ENCODE measurements around the gene NRG3.

Gene NRG3

GRCh38 chr10:81874875-81875466 lies at the start of gene NRG3:
Gene NRG3, plus strand, starts transcription at chr10:81875194.
- DNase-seq, result peak; percentile 52

GRCh38 chr10:81828251-81828650 lies 46.7 kb upstream of the NRG3 start:
- peak; percentile 7 for DNase-seq

- no peak for DNase-seq
Measured at GRCh38 chr10:81831060-81831459, 43.9 kb upstream of the NRG3 start.

DNA sequence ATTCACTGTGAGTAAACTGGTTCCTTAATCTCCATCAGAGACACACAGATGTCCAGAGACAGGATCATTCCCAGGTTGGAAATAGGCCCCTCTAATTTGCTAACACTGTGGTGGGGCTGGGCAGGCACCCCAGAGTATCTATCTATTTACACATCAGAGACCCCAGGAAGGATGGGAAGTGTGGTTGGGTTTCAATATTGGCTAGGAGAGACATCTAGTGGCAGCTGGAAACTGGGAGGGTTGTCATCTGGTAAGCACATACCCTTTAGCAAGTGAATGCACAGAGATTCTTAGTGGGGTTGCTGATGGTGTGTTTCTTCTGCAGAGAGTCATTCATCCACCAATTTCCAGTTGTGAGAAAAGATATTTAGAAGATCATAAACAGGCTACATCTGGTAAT lies 36.0 kb upstream of the NRG3 start:
- DNase-seq, result peak; percentile 11

GRCh38 chr10:81843042-81843441 lies 32.0 kb upstream of the NRG3 start:
- no peak for DNase-seq

DNA sequence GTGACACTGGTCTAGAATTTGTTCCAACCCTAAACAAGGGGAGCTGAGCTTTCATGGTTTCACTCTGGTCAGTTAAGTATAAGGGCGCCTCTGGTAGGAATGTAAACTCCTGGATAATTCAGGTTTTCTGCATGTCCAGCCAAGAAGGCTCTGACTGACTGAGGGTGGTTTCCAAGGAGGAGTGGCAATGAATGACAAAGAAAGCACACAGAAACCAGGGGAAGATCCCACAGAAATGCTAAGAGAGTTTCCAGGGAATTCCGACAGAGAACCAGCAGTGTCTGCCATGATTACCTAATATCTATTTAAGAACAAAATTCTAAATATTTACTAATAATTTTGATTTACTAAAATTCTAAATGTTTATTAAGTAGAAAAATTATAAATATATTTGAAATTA lies 27.3 kb upstream of the NRG3 start:
- no peak for DNase-seq

- DNase-seq, result no peak
Measured at GRCh38 chr10:81848514-81848913, 26.5 kb upstream of the NRG3 start.

DNA sequence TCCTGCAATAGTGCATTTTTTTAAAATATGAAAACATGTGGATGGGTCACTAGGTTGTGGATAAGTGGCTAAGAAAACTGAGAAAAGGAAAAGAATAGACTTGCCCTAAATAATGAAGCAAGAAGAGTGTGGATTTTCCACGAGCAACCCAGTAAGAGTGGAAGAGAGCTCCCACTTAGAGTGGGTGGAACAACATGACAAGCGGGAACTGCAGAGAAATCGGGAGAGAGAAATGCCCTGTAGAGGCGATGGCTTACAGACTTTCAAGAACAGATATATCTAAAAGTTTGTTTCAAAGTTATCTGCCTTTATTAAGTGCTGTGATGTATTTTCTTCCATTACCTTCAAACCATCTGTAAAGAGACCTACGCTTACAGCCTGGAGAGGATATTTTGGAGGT lies 26.1 kb upstream of the NRG3 start:
- DNase-seq, result no peak

DNA sequence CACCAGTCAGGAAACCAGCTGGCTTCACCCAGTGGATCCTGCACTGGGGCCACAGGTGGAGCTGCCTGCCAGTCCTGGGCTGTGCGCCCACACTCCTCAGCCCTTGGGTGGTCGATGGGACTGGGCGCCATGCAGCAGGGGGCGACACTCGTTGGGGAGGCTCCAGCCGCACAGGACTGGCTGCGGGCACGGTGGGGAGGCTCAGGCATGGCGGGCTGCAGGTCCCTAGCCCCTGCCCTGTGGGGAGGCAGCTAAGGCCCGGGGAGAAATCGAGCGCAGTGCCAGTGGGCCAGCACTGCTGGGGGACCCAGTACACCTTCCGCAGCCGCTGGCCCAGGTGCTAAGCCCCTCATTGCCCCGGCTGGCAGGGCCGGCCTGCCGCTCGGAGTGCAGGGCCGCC lies 12.4 kb upstream of the NRG3 start:
- no peak for DNase-seq

DNA sequence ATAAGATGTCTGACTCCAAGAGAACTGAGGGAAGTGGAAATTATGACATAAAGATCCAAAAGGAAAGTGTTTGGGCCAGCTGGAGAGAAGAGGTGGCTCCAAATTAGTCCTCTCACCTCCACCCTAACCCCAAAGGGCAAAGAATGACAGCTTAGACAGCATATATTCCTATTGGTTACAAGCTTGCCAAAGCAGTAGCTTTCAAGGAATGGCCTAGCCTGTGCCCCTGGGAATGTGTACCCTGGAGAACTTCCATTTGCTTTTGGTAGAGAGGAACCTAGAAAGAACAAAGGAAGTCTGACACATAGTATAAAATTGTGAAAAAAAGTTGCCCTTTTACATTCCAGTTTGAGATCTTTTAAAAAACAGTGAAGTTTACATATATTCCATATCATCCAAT lies 11.2 kb upstream of the NRG3 start:
- no peak for DNase-seq

GRCh38 chr10:81865581-81865980 lies 9.4 kb upstream of the NRG3 start:
- no peak for DNase-seq

- DNase-seq, result no peak
Measured at GRCh38 chr10:81866753-81867152, 8.2 kb upstream of the NRG3 start.

- DNase-seq, result no peak
Measured at GRCh38 chr10:81870472-81870871, 4.5 kb upstream of the NRG3 start.

- DNase-seq, result no peak
Measured at GRCh38 chr10:81871558-81871957, 3.4 kb upstream of the NRG3 start.

DNA sequence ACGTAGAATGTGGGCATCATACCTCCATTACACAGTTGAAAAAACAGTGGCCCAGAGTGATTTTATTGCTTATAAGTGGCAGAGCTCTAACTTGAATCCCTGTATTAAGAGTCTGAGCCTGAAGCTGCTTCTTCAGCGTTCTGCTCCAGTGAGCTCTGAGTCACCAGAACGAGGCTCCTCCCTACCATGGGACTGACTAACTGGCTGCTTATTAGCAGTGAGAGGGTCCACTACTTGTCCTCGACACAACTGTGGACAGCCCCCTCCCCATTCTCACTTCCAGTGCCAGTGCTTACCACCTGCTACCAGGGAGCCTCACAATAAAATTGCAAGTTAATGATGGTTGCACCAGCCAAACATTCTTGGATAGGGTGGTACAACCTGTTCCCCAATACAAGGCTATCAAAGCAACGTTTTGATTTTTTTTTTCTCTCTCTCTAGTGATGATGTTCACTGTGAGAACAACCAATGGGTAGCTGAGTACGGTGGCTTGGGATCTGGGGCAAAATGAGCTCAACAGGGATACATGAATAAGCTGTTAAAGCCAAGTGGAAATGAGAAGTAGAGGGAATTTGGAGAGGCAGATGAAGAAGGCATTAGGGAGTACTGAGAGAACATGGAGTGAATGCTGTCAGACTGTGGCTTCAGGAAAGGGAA lies 2.7 kb upstream of the NRG3 start:
- no peak for DNase-seq

DNA sequence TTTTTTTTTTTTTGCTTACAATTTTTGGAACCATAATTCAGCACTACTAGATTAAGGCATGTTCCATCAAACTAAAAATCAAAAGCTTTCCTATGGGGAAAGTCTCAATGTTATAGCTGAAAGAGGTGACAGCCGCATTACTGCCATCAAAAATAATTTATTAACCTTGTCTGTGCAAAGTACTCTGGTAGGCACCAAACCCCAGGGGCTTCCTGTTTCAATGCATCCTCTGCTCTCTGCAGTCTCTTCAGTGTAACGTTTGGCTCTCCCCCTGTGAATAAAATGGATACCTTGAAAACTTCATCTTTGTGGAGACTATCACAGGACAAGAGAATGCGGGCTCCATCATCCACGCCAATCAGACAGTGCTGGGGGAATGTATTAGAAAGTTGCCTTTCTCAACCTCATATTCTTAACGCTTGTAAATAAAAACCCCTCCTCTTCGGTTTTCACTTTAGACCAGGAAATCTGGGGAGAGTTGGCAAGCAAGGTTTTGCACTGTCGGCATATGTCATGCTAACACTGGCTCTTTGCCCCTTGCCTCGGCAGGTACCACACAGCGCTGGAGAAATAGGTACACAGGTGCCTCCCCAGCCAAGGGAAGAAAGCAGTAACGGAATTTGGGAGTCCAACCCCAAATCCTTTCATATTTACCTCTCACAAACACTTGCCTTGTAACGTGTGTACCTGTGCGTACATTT lies 1.6 kb upstream of the NRG3 start:
- no peak for DNase-seq

GRCh38 chr10:81873932-81874816 lies 820 bp upstream of the NRG3 start:
- peak; percentile 67 for DNase-seq

- DNase-seq, result no peak
Measured at GRCh38 chr10:81875467-81876252, 666 bp downstream of the NRG3 start.

- DNase-seq, result peak; percentile 36
Measured at GRCh38 chr10:81876253-81877077, 1.5 kb downstream of the NRG3 start.

DNA sequence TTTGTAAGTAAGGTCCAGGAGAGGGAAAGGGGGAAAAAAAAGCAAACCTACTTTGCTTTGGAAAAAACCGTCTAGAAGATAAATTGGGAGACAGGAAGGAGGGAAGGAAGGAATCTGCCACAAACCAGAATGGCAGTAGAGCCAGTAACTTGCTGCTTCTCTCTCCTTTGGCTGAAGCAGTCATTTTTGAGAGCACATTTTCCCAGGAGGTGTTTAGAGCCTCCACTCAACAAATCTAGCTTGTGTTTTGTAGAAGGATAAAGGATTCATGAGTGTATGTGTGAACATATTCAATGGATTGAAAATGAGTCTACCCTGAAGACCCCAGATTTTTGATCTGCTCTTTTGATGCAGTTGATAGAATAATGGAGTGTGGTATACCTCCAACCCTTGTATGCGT lies 2.6 kb downstream of the NRG3 start:
- no peak for DNase-seq

DNA sequence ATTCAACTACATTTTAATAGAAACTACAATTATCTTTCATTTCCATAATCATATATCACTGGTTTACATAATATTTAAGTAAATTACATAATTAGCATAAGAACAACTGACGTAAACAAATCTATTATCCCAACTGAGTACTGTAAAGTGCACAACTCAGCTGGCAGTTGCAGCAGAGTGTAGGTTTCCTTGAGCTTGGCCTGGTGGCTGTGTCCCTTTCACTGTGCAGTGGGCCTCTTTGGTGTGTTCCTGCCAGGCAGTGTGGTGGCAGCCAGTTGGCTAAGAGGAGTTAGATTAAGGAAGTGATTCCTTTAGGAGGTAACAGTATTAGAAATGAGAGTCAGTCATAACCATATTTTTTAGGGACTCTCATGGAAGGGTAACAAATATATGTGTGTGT lies 7.0 kb downstream of the NRG3 start:
- no peak for DNase-seq

- no peak for DNase-seq
Measured at GRCh38 chr10:81884856-81885255, 9.9 kb downstream of the NRG3 start.
